HEK293T (cell line): ENCODE measurements around the gene HES2.
"Not testable (repeated sequence)": the region's sequence is repeated elsewhere in the genome, so short reads cannot be mapped to it uniquely, and the experiment has no call there.

Source experiments
- CTCF ChIA-PET: fragments of 350-600 bp; formaldehyde crosslinking; extraction: SDS; loops from one replicate; lab custom pipeline; 2021; ENCODE audit warnings: antibody characterized with exemption, inconsistent platforms; lab: Yijun Ruan, JAX
- POLR2A ChIA-PET: fragments of 350-600 bp; formaldehyde crosslinking; extraction: SDS; loops from one replicate; lab custom pipeline; 2020; ENCODE audit warnings: antibody characterized with exemption, inconsistent platforms; lab: Yijun Ruan, JAX
- DNase-seq: peaks from one replicate; pipeline ENCODE4 v3.0.0; 2012; ENCODE audit warnings: mixed read lengths; ENCODE audit errors: extremely low spot score
- ARNT ChIP-seq: fragments of 450-650 bp; IDR thresholded peaks from 2 replicates; pipeline ENCODE4 v1.6.1; 2017; ENCODE audit warnings: mild to moderate bottlenecking
- BHLHE40 ChIP-seq: fragments of 450-650 bp; IDR thresholded peaks from 2 replicates; pipeline ENCODE4 v1.6.1; 2016; ENCODE audit warnings: mild to moderate bottlenecking, moderate library complexity, borderline replicate concordance
- CTBP1 ChIP-seq: fragments of 450-650 bp; IDR thresholded peaks from 2 replicates; pipeline ENCODE4 v1.6.1; 2016; ENCODE audit warnings: borderline replicate concordance
- ELF4 ChIP-seq: fragments of 450-650 bp; IDR thresholded peaks from 2 replicates; pipeline ENCODE4 v1.6.1; 2017; ENCODE audit warnings: antibody characterized with exemption
- FOXA1 ChIP-seq: fragments of 450-650 bp; IDR thresholded peaks from 2 replicates; pipeline ENCODE4 v1.6.1; 2016; ENCODE audit warnings: mild to moderate bottlenecking
- FOXK2 ChIP-seq: fragments of 450-650 bp; IDR thresholded peaks from 2 replicates; pipeline ENCODE4 v1.6.1; 2016; ENCODE audit warnings: mild to moderate bottlenecking
- FOXM1 ChIP-seq: fragments of 450-650 bp; IDR thresholded peaks from 2 replicates; pipeline ENCODE4 v1.6.1; 2017; ENCODE audit warnings: mild to moderate bottlenecking, borderline replicate concordance
- HDGF ChIP-seq: fragments of 450-650 bp; IDR thresholded peaks from 2 replicates; pipeline ENCODE4 v1.6.1; 2017; ENCODE audit warnings: antibody characterized with exemption, borderline replicate concordance
- L3MBTL2 ChIP-seq: fragments of 450-650 bp; conservative IDR thresholded peaks from 2 replicates; pipeline ENCODE4 v1.6.1; 2016; ENCODE audit warnings: mild to moderate bottlenecking
- LEF1 ChIP-seq: fragments of 450-650 bp; IDR thresholded peaks from 2 replicates; pipeline ENCODE4 v1.6.1; 2017; ENCODE audit warnings: mild to moderate bottlenecking, borderline replicate concordance
- NFRKB ChIP-seq: fragments of 450-650 bp; IDR thresholded peaks from 2 replicates; pipeline ENCODE4 v1.6.1; 2016; ENCODE audit warnings: mild to moderate bottlenecking, moderate library complexity
- PKNOX1 ChIP-seq: fragments of 450-650 bp; IDR thresholded peaks from 2 replicates; pipeline ENCODE4 v1.6.1; 2016
- SP1 ChIP-seq: fragments of 450-650 bp; IDR thresholded peaks from 2 replicates; pipeline ENCODE4 v1.6.1; 2017
- SUZ12 ChIP-seq: fragments of 450-650 bp; IDR thresholded peaks from 2 replicates; pipeline ENCODE4 v1.6.1; 2016; ENCODE audit warnings: mild to moderate bottlenecking
- TARDBP ChIP-seq: fragments of 450-650 bp; IDR thresholded peaks from 2 replicates; pipeline ENCODE4 v1.6.1; 2016
- ZNF384 ChIP-seq: fragments of 450-650 bp; IDR thresholded peaks from 2 replicates; pipeline ENCODE4 v1.6.1; 2016

Gene HES2

GRCh38 chr1:6454856-6455751 lies 35.4 kb upstream of the HES2 start:
- TF ChIP-seq BHLHE40 (no peak), ZNF384 (no peak), LEF1 (no peak), FOXK2 (no peak), CTBP1 (no peak), SP1 (no peak), ARNT (no peak), SUZ12 (no peak)
- ChIA-PET POLR2A (no interaction called here), CTCF (no interaction called here)
- DNase-seq: no peak

- DNase-seq, POLR2A ChIA-PET, CTCF ChIA-PET: not testable (repeated sequence)
These were observed 34.5 kb upstream of the HES2 start for GRCh38 chr1:6453895-6454855.

- DNase-seq: no peak
- TF ChIP-seq SUZ12: no peak
- no peak for TF ChIP-seq SP1
- TF ChIP-seq FOXK2: no peak
- TF ChIP-seq TARDBP: no peak
- TF ChIP-seq ZNF384: no peak
- TF ChIP-seq LEF1: no peak
- no peak for TF ChIP-seq BHLHE40
- no peak for TF ChIP-seq ARNT
- TF ChIP-seq PKNOX1: no peak
- TF ChIP-seq L3MBTL2: no peak
- no peak for TF ChIP-seq NFRKB
- no peak for TF ChIP-seq CTBP1
- no peak for TF ChIP-seq HDGF
- TF ChIP-seq FOXM1: no peak
- no peak for TF ChIP-seq FOXA1
- no peak for TF ChIP-seq ELF4
- ChIA-PET CTCF (interaction anchor here (1.0 kb wide), 1 partner anchor 11 kb away, joined by 3 read pairs; no protein-coding TSS in a partner anchor), POLR2A (no interaction called here)
These were observed 31.2 kb upstream of the HES2 start for GRCh38 chr1:6450943-6451373.

- POLR2A ChIA-PET, DNase-seq: not testable (repeated sequence)
- CTCF ChIA-PET: interaction anchor here (1.0 to 1.6 kb wide), 2 partner anchors 10 to 27 kb away, joined by 3 to 5 read pairs; no protein-coding TSS in a partner anchor
These were observed 30.8 kb upstream of the HES2 start for GRCh38 chr1:6450486-6450885.

- no peak for TF ChIP-seq HDGF
- no peak for TF ChIP-seq LEF1
- no peak for TF ChIP-seq BHLHE40
- TF ChIP-seq TARDBP: no peak
- no peak for TF ChIP-seq ZNF384
- no peak for TF ChIP-seq ELF4
- no peak for TF ChIP-seq CTBP1
- no peak for TF ChIP-seq SP1
- no peak for TF ChIP-seq PKNOX1
- TF ChIP-seq FOXM1: no peak
- no peak for TF ChIP-seq FOXK2
- DNase-seq: no peak
- ChIA-PET CTCF (interaction anchor here (1.0 to 2.7 kb wide), 3 partner anchors 10 to 27 kb away, joined by 3 to 18 read pairs (median 5); no protein-coding TSS in a partner anchor), POLR2A (interaction anchor here (1.2 kb wide), 1 partner anchor 214 kb away, joined by 4 read pairs; the partner anchor contains the start of gene ICMT)
These were observed 30.3 kb upstream of the HES2 start for GRCh38 chr1:6450005-6450450.

GRCh38 chr1:6448749-6449631 lies 29.3 kb upstream of the HES2 start:
- POLR2A ChIA-PET: interaction anchor here (1.2 kb wide), 1 partner anchor 213 kb away, joined by 4 read pairs; the partner anchor contains the start of gene ICMT
- TF ChIP-seq BHLHE40 (no peak), FOXA1 (no peak), L3MBTL2 (no peak), CTBP1 (no peak), ELF4 (no peak), ZNF384 (no peak), SUZ12 (no peak), ARNT (no peak), NFRKB (no peak), PKNOX1 (no peak), LEF1 (no peak)
- no peak for DNase-seq
- CTCF ChIA-PET: interaction anchor here (0.6 to 2.7 kb wide), 6 partner anchors 9 to 113 kb away, joined by 3 to 18 read pairs (median 4); no protein-coding TSS in a partner anchor
